ENCODE results near the gene ATP5MC2.

GRCh38 chr12:53703756-53704155 is 27.9 kb upstream of the ATP5MC2 start:
- TF ChIP-seq CTCF (conservative IDR thresholded peaks at IDR 0.05; ENCODE audit: low read depth, low read length) (no peak), EZH2 (IDR thresholded peaks at IDR 0.05; ENCODE audit: low read length, unreplicated experiment) (no peak), EZH2phosphoT487 (IDR thresholded peaks at IDR 0.05; ENCODE audit: borderline replicate concordance, low read length) (no peak)
